Hepatocyte (in vitro differentiated cells): ENCODE data around the gene VASN.

Source experiments
- CTCF ChIP-seq: fragments of 200-600 bp; sonication (generic); IDR thresholded peaks from 2 replicates; pipeline ENCODE4 v1.5.1; 2016; ENCODE audit warnings: antibody characterized with exemption, mild to moderate bottlenecking; ENCODE audit not compliant: poor library complexity
- EZH2 ChIP-seq: fragments of 200-600 bp; sonication (generic); IDR thresholded peaks from 2 replicates; pipeline ENCODE4 v1.6.1; 2016; ENCODE audit warnings: antibody characterized with exemption, mild to moderate bottlenecking, borderline replicate concordance
- EZH2phosphoT487 ChIP-seq: fragments of 200-600 bp; sonication (generic); IDR thresholded peaks from one replicate; pipeline ENCODE4 v1.6.1; 2018; ENCODE audit warnings: antibody characterized with exemption, mild to moderate bottlenecking, low read depth, moderate library complexity; ENCODE audit not compliant: unreplicated experiment, severe bottlenecking

- no peak for TF ChIP-seq CTCF
- TF ChIP-seq EZH2phosphoT487 = no peak
- no peak for TF ChIP-seq EZH2
Observed at GRCh38 chr16:4408323-4408690, 36.7 kb downstream of the VASN start.
